ENCODE data around the gene UMOD. TPM values are rescaled to one million over a fixed set of nuclear protein-coding genes. Genes with fewer than 3 reads are reported as not detected.

The UMOD gene
- total RNA-seq, 1 donor from 2014 or later: not detected

DNA sequence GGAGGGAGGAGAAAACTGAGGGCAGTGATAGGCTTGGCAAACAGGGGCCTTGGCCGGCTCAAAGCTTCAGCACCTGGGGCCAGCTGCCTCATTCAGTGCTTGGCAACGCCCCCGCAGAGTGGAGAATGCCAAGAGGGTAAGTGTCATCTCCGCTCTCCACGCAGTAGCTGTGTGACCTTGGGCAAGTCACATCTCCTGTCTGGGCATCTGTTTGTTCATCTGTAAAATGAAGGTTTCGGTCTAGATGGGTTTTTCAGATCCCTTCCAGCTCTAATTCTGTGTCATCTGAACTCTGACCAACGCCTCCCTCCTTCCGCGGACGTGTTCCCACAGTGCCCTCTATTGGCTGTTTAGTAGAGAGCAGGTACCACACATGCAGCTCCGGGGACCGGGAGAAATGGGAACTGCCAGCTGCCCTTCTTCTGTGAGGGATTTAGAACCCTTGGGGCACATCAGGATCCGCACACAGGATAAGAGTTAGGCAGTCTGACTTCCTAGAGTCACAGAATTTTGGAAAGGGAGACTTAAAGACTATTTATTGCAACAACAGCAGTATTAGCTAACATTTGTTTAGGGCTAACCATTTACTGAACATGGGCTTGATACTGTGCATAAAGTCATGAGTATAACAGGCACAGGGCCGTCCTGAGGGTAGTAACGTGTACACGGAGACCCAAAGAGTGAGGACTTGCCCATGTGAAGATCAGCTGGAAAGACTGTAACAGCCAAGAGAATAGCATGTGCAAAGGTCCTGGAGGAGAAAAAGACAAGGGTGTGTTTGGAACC, 52.0 kb downstream of the UMOD start:
- no peak for DNase-seq

DNA sequence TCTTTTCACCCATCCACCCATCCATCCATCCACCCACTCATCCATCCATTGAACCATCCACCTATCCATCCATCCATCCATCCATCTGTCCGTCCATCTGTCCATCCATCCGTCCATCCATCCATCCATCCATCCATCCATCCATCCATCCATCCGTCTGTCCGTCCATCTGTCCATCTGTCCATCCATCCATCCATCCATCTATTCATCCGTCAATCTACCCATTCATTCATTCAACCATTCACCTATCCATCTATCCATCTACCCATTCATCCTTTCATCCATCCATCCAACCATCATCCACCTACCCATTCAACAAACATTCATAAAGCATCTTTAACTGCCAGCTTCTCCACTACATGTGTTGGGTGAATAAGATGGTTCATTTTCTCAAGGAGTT, 54.1 kb downstream of the UMOD start:
- no peak for DNase-seq

DNA sequence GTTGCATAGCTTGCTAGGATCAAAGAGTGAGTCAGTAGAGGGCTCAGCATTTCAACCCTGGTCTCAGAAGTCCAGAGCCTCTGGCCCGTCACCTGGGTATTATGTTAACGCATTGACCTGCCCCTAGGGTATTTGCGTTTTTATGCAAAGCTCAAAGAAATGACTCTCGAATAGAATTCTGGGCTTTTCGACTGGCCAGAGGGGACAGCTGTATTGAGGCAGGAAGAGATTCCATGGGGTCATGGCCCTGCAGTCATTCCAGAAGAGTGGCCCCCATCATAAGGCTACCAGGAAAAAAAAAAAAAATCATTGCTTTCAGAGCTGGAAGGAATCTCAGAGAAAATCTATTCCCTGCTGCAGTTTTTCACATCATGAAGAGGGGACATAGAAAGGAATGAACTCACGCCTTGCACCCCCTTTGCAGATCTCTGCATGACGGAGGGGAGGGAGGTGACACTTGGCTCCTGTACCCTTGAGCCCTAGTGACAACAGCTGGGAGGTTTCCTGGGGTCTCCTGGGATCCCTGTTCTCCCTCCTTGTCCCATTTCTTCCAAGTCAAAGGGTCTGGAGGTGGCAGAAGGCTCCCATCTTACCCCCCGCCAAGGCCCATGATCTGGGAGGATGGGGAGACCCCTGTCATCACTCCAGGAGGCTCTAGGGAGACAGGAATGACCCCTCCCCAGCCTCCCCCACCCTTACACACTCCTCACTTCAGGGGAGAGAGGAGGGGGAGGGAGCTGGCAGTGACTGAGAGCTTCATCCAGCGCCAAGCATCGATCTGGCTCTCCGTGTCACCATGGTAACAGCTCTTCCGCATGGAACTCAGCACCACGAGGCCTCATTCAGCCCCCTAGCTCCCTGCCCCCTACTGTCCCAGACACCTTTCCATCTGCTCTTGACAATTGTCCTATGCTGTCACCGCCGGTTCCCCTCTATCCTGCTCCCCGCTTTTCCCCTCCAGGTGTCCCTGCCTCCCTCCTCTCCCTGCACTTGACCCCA, 61.0 kb downstream of the UMOD start:
- DNase-seq: no peak

DNA sequence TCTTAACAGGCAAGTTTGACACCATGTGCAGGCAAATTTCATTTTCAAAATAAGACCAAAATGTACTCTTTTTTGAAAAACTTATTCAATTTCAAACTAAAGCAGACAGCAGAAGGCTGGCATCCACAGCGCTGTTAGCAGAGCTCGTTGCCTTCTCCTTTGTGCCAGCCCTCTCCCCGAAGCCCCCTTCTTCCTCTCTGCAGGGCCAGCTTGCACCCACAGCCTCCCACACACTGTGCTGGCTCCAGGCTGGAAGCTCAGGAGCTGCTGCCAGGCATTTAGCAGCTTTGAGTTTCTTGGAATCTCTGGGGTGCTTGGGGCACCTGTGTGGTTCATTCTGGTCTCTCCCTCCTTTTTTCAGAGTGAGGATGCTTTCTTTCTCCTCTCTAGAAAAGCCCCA, 62.9 kb downstream of the UMOD start:
- DNase-seq: no peak

DNA sequence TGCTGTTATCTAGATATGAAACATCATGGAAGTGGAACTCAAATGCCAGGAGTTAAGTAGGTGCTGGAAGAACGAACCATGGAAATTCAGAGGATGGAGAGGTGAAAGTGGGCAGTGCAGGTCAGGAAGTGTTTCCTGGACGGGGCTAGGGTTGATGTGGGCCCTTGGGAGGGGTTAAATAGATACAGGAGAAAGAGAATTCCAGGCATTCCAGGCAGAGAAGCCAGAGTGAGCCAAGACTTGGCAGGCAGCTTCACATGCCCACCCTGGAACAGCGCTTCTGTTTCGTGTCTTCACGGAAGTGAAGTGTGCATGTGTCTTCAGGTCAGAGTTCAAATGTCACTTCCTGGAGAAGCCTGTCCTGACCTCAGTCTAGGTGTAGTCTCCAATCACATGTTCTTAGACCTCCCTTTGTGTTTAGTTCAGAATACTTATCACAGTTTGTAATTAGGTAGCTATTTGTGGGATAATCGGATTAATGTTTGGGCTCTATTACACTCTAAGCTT, 66.5 kb downstream of the UMOD start:
- DNase-seq: no peak

Other genes starting within 250 kb of the UMOD start
- not detected for gene GP2, start 25.2 kb downstream of the UMOD start, total RNA-seq
- not detected for gene PDILT, start 52.0 kb upstream of the UMOD start, total RNA-seq
- gene ACSM5, start 56.8 kb upstream of the UMOD start, total RNA-seq: 0.79 TPM
- 0.10 TPM for gene ACSM2A, start 98.8 kb upstream of the UMOD start, total RNA-seq
- gene ACSM2B, start 223.7 kb upstream of the UMOD start, total RNA-seq: not detected